Activated CD4-positive, alpha-beta T cell treated with anti-CD3 and anti-CD28 coated beads for 24 hours (primary cell): ENCODE data around the gene NMRK2.
"Not testable (repeated sequence)": the region's sequence is repeated elsewhere in the genome, so short reads cannot be mapped to it uniquely, and the experiment has no call there.

Experiments
- DNase-seq, 2 donors: peaks; one replicate each; pipeline ENCODE4 v3.0.0-alpha.2; 2020; ENCODE audit warnings: low read depth in 2 of 2

The NMRK2 gene, protein sequence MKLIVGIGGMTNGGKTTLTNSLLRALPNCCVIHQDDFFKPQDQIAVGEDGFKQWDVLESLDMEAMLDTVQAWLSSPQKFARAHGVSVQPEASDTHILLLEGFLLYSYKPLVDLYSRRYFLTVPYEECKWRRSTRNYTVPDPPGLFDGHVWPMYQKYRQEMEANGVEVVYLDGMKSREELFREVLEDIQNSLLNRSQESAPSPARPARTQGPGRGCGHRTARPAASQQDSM

DNA sequence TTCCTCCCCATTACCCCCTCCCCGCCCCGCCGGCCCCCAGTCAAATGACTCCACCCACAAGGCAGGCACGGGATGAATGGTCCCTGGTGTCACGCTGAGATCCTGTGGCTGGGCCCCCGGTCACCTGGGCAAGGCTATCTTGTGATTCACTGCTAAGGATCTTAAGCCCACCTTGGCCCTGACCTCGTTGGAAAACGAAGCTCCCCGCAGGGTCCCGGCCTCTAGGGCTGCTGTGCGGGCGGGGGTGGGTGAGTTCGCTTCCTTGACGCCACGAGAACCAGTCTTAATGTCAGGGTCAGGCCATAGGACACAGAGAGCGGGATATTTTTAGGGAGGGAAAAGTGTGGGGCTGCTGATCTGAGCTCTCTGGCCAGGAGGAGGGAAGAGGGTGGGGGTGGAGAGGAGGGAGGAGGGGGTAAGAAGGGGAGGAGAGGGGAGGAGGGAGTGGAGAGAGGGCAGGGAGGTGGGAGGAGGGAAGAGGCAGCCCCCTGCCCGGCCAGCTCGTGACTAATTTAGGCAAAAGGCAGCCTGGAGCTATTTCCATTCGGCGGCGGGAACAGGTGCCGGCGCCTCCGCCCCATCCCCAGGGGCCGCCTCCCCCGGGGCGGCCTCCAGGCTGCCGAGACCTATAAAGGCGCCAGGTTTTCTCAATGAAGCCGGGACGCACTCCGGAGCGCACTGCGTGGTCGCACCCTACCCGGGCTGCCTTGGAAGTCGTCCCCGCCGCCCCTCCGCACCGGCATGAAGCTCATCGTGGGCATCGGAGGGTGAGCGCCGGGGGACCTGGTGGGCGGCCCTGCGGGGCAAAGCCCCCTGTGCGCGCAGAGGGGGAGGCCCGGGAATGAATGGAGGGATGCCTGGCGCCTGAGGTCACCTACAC, at the start of gene NMRK2:
NMRK2 (plus strand) TSS at position 139 of the 880 bp plus-strand sequence; CDS start at position 742, 603 bp downstream.
- DNase-seq, result peak in 1 of 2 donors; percentile 10

- no peak for DNase-seq
Observed at GRCh38 chr19:3890591-3890990, 42.3 kb upstream of the NMRK2 start.

- no peak for DNase-seq
Observed at GRCh38 chr19:3893509-3894179, 39.2 kb upstream of the NMRK2 start.

- not testable (repeated sequence) for DNase-seq
Observed at GRCh38 chr19:3894959-3895358, 37.9 kb upstream of the NMRK2 start.

DNA sequence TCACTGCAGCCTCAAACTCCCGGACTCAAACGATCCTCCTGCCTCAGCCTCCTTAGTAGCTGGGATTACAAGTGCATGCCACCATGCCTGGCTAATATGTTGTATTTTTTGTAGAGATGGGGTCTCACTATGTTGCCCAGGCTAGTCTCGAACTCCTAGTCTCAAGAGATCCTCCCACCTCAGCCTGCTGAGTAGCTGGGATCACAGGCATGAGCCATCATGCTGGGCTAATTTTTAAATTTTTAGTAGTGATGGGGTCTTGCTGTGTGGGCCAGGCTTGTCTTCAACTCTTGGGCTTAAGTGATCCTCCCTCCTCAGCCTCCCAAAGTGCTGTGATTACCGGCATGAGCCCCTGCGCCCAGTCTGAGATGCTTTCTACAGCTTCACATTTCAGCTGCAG, 37.1 kb upstream of the NMRK2 start:
- no peak for DNase-seq

DNA sequence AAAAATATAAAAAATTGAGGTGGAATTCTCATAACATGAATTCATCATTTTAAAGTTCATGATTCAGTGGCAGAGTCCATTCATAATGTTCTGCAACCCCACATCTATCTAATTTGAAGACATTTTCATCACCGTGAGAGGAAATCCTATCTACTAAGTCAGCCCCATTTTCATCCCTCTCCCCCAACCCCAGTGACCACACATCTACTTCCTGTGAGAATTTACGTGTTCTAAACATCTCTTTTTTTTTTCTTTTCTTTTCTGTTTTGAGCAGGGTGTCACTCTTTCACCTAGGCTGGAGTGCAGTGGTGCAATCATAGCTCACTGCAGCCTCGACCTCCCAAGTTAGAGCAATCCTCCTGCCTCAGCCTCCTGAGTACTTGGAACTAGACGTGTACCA, 34.9 kb upstream of the NMRK2 start:
- no peak for DNase-seq

DNA sequence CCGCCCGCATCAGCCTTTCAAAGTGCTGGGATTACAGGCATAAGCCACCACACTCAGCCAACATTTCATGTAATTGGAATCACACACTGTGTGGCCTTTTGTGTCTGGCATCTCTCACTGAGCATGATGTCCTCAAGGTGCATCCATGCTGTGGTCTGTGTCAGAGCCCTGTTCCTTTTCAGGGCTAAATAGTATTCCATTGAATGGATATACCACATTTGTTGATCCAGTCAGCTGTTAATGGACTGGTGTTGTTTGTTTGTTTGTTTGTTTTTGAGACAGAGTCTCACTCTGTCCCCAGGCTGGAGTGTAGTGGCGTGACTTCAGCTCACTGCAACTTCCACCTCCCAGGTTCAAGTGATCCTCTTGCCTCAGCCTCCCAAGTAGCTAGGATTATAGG, 34.4 kb upstream of the NMRK2 start:
- DNase-seq, result no peak

- DNase-seq, result no peak
Observed at GRCh38 chr19:3899531-3900294, 33.2 kb upstream of the NMRK2 start.

DNA sequence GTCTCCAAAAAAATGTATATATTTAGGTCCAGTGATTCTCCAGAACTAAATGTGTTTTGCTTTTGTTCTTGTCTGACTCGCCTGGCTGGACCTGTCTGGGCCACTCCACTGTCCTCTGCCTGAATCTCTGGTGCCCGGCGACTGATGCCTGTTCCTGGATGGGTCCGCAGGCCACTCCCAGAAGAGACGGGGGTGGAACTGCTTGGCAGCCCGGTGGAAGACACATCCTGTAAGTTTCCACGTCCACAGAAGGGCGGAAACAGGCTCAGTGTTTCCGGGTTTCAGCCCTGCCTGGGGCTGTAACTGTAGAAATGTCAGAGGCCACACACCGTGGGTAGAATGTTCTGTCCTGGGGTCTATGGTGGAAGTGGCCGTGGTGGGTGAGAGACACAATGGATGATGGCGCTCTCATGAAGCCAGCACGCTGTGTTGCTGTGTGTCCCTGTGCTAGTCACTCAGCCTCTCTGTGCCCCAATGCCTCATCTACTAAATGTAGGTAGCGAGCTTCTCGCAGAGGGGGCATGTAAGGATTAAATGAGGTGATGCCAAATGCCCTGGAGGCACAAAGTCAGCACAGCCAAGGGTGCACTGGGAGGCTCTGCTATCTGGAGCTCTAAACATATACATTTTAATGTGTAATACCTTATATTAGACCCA, 30.4 kb upstream of the NMRK2 start:
- no peak for DNase-seq

DNA sequence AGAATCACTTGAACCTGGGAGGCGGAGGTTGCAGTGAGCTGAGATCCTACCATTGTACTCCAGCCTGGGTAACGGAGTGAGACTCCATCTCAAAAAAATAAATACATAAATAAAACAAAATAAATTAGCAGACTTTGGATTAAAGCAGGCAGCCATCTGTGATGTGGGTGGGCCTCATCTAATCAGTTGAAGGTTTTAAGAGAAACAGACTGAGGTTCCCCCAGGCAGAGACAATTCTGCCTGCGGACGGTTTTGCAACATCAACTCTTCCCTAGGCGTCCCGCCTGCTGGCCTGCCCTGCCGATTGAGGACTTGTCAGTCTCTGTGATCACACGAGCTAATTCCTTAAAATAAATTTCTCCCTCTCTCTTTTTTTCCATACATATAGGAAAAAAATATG, 28.6 kb upstream of the NMRK2 start:
- DNase-seq, result no peak

DNA sequence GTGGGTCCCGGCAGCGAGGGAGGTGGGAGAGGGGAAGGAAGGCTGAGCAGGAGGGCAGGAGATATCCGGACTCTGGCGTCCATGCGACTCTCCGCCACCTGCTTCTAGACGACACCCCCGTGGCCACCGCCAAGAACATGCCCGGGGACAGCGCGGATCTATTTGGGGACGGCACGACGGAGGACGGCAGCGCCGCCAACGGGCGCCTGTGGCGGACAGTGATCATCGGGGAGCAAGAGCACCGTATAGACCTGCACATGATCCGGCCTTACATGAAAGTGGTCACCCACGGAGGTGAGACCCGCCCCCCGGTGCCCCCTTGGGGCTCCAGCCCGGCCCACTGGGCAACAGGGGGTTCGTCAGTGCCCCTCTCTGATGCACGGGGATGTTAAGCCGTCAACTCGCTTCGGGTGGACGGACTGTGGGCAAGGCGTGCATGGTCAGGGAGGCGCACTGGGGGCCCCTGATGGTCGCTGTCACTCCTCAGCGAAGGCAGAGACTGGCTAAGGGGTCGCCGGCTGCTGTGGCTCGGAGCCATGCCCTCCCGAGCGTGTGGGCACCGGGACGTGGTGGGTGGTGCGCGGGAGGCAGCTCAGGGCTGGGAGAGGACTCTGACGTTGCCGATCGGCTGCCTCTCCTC, 25.1 kb upstream of the NMRK2 start:
- DNase-seq, result no peak

DNA sequence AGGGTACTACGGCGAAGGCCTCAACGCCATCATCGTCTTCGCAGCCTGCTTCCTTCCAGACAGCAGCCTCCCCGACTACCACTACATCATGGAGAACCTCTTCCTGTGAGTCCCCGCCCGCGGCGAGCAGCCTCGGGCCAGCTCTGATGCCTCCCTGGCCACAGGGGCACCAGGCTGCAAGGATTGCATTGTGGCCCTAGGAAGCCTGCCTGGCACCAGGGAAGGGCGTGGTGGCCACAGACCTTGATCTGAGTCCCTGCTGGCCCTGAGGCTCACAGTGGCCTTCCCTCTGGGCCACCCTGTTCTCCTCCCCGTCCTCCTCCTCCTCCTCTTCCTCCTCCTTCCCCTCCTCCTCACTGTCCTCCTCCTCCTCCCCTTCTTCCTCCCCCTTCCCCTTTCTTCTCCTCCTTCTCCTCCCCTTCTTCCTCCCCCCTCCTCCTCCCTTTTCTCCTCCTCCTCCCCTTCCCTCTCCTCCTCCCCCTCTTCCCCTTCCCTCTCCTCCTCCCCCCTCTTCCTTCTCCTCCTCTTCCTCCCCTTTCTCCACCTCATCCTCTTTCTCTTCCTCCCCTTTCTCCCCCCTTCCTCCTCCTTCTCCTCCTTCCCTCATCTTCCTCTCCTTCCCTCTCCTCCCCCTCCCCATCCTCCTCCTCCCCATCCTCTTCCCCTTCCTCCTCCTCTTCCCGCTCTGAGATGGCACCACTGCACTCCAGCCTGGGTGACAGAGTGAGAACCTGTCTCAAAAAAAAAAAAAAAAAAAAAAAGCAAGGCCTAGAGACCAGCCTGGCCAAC, 24.4 kb upstream of the NMRK2 start:
- no peak for DNase-seq

- DNase-seq, result no peak
Observed at GRCh38 chr19:3910105-3910504, 22.8 kb upstream of the NMRK2 start.

DNA sequence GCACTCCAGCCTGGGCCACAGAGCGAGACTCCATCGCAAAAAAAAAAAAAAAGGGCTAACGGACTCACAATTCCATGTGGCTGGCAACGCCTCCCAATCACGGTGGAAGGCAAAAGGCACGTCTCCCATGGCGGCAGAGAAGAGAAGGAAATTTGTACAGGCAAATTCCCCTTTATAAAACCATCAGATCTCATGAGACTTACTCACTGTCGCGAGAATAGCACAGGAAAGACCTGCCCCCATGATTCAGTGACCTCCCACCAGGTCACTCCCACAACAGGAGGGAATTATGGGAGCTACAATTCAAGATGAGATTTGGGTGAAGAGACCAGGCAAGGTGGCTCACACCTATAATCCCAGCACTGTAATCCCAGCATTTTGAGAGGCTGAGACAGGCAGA, 18.7 kb upstream of the NMRK2 start:
- no peak for DNase-seq

GRCh38 chr19:3916033-3916432, 16.8 kb upstream of the NMRK2 start:
- no peak for DNase-seq

DNA sequence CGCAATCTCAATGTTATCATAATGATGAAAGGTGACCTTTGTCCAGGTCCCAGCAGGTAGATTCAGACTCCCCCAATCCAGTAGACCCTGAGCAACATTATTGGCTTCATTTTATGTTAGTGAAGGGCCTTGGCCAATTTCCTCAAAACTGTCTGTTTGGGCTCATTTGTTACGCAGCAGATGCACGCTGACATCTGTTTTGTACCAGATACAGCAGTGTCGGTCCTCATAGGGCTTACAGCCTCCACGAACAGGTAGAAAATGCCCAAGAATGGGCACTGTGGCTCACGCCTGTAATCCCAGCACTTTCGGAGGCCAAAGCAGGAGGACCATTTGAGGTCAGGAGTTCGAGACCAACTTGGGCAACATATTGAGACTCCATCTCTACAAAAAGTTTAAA, 13.1 kb upstream of the NMRK2 start:
- DNase-seq, result no peak

DNA sequence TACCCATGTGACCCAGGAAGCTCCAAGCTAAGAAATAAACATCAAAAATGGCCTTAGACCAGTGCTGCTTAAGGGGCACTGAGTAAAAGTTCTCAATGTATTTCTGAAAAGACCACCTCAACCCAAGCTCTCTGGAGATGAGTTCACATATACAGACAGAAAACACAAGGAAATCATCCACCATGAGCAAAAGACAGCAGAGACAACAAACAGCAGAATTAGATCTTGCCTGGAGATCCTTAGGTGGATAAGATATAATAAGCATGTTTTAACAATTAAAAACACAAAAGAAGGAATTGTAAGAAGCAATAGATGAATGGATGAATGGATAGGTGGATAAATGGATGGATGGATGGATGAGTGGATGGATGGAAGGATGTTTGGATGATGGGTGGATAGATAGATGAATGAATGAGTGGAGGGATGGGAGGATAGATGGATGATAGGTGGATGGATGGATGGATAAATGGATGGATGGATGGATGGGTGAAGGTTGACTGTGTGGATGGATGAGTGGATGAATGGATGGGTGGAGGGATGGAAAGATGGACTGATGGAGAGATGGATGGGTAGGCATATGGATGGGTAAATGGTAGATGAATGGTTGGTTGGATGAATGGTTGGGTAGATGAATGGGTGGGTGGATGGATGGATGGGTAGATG, 9.6 kb upstream of the NMRK2 start:
- no peak for DNase-seq

DNA sequence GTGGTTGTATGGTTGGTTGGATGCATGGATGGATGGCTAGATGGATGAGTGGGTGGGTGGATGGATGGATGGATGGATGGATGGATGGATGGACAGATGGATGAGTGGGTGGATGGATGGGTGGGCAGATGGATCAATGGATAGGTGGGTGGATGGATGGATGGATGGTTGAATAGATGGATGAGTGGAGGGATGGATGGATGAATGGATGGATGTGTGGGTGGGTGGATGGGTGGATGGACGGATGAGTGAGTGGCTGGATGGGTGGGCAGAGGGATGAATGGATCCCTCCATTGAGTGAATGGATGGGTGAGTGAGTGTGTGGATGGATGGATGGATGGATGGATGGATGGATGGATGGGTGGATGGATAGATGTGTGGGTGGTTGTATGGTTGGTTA, 9.0 kb upstream of the NMRK2 start:
- no peak for DNase-seq

GRCh38 chr19:3931041-3931440, 1.8 kb upstream of the NMRK2 start:
- no peak for DNase-seq
